ENCODE data around the gene ELOA.

DNA sequence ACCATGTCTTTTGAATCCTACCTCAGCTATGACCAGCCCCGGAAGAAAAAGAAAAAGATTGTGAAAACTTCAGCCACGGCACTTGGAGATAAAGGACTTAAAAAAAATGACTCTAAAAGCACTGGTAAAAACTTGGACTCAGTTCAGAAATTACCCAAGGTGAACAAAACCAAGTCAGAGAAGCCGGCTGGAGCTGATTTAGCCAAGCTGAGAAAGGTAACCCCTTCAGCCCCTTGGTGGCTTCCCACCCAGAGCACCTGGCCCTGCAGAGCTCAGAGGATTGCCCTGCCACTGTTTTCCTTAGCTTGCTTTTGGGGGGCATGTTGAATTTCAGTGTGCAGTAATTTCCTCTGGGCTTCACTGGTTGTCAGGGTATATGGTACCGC is 8.5 kb downstream of the ELOA start:
- TF ChIP-seq, protein P1, sequence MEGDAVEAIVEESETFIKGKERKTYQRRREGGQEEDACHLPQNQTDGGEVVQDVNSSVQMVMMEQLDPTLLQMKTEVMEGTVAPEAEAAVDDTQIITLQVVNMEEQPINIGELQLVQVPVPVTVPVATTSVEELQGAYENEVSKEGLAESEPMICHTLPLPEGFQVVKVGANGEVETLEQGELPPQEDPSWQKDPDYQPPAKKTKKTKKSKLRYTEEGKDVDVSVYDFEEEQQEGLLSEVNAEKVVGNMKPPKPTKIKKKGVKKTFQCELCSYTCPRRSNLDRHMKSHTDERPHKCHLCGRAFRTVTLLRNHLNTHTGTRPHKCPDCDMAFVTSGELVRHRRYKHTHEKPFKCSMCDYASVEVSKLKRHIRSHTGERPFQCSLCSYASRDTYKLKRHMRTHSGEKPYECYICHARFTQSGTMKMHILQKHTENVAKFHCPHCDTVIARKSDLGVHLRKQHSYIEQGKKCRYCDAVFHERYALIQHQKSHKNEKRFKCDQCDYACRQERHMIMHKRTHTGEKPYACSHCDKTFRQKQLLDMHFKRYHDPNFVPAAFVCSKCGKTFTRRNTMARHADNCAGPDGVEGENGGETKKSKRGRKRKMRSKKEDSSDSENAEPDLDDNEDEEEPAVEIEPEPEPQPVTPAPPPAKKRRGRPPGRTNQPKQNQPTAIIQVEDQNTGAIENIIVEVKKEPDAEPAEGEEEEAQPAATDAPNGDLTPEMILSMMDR (IDR thresholded peaks at IDR 0.05): no peak
- TF ChIP-seq POLR2A (IDR thresholded peaks at IDR 0.05) (no peak), EP300 (IDR thresholded peaks at IDR 0.05; ENCODE audit: low read depth) (no peak), POLR2AphosphoS5 (IDR thresholded peaks at IDR 0.05) (no peak)

Data from transverse colon (tissue), 4 donors.